Measurements from ENCODE around the gene UFL1. TPM values are rescaled to one million over a fixed set of nuclear protein-coding genes. Genes with fewer than 3 reads are reported as not detected.

The UFL1 gene
- total RNA-seq, 1 donor from 2014 or later: 20.7 TPM

DNA sequence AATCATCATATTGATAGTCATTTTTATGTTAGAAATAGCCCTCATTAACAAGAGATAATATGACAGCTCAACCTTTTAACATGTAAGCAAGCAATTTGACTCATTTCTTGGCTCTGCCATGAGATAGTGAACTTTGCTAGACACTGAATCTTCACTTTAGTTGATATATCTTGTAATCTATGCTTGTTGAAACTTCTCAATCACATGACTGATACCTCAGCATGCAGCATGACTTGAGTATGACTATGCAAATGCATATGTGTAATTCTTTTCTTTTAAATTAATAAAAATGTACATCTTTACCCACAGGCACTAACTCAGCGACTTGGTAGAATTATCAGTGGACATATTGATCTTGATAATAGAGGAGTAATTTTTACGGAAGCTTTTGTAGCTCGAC, 6.6 kb downstream of the UFL1 start:
- Histone ChIP-seq H3K27ac (no peak overlapping the region), H3K9me3 (no peaks in the 10 kb centered on the region), H3K36me3 (peaks cover 86% of the 10 kb centered on the region), H3K27me3 (ENCODE audit: low read depth) (no peaks in the 10 kb centered on the region), H3K4me3 (no peak overlapping the region), H3K4me1 (peaks cover 7% of the 10 kb centered on the region)
- TF ChIP-seq, protein P1, sequence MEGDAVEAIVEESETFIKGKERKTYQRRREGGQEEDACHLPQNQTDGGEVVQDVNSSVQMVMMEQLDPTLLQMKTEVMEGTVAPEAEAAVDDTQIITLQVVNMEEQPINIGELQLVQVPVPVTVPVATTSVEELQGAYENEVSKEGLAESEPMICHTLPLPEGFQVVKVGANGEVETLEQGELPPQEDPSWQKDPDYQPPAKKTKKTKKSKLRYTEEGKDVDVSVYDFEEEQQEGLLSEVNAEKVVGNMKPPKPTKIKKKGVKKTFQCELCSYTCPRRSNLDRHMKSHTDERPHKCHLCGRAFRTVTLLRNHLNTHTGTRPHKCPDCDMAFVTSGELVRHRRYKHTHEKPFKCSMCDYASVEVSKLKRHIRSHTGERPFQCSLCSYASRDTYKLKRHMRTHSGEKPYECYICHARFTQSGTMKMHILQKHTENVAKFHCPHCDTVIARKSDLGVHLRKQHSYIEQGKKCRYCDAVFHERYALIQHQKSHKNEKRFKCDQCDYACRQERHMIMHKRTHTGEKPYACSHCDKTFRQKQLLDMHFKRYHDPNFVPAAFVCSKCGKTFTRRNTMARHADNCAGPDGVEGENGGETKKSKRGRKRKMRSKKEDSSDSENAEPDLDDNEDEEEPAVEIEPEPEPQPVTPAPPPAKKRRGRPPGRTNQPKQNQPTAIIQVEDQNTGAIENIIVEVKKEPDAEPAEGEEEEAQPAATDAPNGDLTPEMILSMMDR (IDR thresholded peaks at IDR 0.05): no peak
- intact Hi-C loops (cut with DNase I): no loop called here
- ATAC-seq (no peak), DNase-seq (no peak)

DNA sequence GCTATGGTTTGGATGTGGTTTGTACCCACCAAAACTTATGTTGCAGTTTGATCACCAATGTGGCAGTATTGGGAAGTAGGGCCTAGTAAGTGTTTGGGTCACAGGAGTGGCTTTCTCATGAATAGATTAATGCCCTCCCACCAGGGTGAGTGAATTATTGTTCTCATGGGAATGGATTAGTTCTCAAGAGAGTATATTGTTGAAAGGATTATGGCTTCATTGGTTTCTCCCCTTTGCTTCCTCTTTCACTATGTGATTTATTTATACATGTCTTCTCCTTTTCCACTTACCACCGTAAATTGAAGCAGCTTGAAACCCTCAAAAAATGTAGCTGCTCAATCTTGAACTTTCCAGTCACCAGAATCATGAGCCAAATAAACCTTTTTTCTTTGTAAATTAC, 10.8 kb downstream of the UFL1 start:
- TF ChIP-seq, protein P1 (IDR thresholded peaks at IDR 0.05): no peak
- intact Hi-C loops (cut with DNase I): no loop called here
- peaks cover 64% of the 10 kb centered on the region for H3K36me3 ChIP-seq
- no peaks in the 10 kb centered on the region for H3K9me3 ChIP-seq
- H3K27ac ChIP-seq: no peak overlapping the region
- H3K27me3 ChIP-seq (ENCODE audit: low read depth): no peaks in the 10 kb centered on the region
- no peak for ATAC-seq
- no peak overlapping the region for H3K4me3 ChIP-seq
- H3K4me1 ChIP-seq: no peaks in the 10 kb centered on the region
- DNase-seq: no peak

DNA sequence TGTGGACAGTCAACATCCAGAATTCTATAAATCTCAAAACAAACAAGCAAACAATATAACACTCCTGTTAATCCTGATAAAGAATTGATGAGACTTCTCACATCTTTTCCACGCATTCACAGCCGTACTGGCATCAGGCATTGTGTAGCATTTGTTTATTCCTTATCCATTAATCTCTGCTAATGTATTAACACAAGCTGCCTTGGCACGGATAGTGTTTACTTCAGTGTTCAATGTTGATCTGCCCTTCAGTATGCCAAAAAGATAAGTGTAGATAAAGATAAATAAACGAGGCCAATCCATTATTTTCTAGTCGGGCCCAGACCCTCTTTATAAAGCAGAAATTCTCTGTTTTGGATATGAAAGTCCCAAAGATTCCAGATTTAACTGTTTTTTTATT, 16.1 kb downstream of the UFL1 start:
- Histone ChIP-seq H3K36me3 (peaks cover 51% of the 10 kb centered on the region), H3K27ac (no peak overlapping the region), H3K4me1 (no peaks in the 10 kb centered on the region), H3K4me3 (no peak overlapping the region), H3K27me3 (ENCODE audit: low read depth) (no peaks in the 10 kb centered on the region), H3K9me3 (no peaks in the 10 kb centered on the region)
- DNase-seq (no peak), ATAC-seq (no peak)
- TF ChIP-seq, protein P1 (IDR thresholded peaks at IDR 0.05): no peak
- intact Hi-C loops (cut with DNase I): no loop called here

DNA sequence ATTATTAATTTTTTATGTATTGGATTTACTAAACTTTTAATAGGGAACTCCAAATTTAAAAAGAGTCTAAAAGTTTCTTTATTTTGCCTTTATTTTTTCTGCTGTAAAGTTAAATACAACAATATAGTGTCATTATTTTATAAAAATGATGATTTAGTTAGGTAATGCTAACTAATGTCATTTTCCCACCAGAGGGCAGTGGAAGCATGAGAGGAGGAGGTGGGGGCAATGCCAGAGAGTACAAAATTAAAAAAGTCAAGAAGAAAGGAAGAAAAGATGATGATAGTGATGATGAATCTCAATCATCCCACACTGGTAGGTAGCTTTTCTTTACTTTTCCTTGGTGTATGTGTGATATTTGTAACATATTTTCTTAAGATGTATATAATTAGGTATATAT, 21.1 kb downstream of the UFL1 start:
- no peaks in the 10 kb centered on the region for H3K4me1 ChIP-seq
- H3K4me3 ChIP-seq: no peak overlapping the region
- H3K27ac ChIP-seq: no peak overlapping the region
- peaks cover 75% of the 10 kb centered on the region for H3K36me3 ChIP-seq
- no peaks in the 10 kb centered on the region for H3K27me3 ChIP-seq (ENCODE audit: low read depth)
- DNase-seq (no peak), ATAC-seq (no peak)
- TF ChIP-seq, protein P1 (IDR thresholded peaks at IDR 0.05): peak; percentile 34
- intact Hi-C loops (cut with DNase I): no loop called here
- no peaks in the 10 kb centered on the region for H3K9me3 ChIP-seq

DNA sequence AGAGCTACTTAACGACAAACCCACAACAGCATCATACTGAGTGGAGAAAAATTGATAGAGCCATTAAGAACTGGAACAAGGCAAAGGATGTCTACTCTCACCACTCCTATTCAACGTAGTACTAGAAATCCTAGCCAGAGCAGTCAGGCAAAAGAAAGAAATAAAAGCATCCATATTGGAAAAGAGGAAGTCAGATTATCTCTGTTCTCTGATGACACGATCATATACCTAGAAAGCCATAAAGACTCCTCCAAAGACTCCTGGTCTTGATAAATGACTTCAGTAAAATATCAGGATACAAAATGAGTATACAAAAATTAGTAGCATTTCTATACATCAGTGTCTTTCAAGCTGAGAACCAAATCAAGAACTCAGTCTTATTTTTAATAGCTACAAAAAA, 24.3 kb downstream of the UFL1 start:
- ATAC-seq (no peak), DNase-seq (no peak)
- Histone ChIP-seq H3K36me3 (peaks cover 75% of the 10 kb centered on the region), H3K4me3 (no peak overlapping the region), H3K27me3 (ENCODE audit: low read depth) (no peaks in the 10 kb centered on the region), H3K9me3 (no peaks in the 10 kb centered on the region), H3K27ac (no peak overlapping the region), H3K4me1 (no peaks in the 10 kb centered on the region)
- TF ChIP-seq, protein P1 (IDR thresholded peaks at IDR 0.05): no peak
- intact Hi-C loops (cut with DNase I): no loop called here

DNA sequence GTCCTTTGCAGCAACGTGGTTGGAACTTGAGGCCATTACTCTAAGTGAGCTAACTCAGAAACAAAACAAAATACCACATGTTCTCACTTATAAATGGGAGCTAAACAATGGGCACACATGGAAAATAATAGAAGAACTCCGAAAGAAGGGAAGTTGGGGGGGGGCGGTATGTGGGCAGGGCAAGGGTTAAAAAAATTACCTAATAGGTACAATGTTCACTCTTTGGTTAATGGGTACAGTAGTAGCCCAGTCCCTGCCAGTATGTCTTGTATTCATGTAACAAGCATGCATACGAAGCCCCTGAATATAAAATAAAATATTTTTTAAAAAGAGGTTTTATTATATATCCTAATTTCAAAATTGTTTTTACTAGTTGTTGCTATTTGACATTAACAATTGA, 26.0 kb downstream of the UFL1 start:
- TF ChIP-seq, protein P1 (IDR thresholded peaks at IDR 0.05): no peak
- no peak for ATAC-seq
- intact Hi-C loops (cut with DNase I): no loop called here

More for the DNA sequence above, 26.0 kb downstream of the UFL1 start:
- no peaks in the 10 kb centered on the region for H3K4me1 ChIP-seq
- no peaks in the 10 kb centered on the region for H3K27me3 ChIP-seq (ENCODE audit: low read depth)
- no peak overlapping the region for H3K4me3 ChIP-seq
- no peak for DNase-seq
- peaks cover 88% of the 10 kb centered on the region for H3K36me3 ChIP-seq
- no peak overlapping the region for H3K27ac ChIP-seq
- no peaks in the 10 kb centered on the region for H3K9me3 ChIP-seq
